Thoracic aorta (tissue), 2 donors: Measurements from ENCODE around the gene VPS50. TPM values are rescaled to one million over a fixed set of nuclear protein-coding genes. Genes with fewer than 3 reads are reported as not detected.

Experiments used
- ATAC-seq: fragments of 150-250 bp; one replicate; pipeline ENCODE4 v1.8.0; 2017; ENCODE audit warnings: low read depth; ENCODE audit not compliant: insufficient number of reproducible peaks, low FRiP score
- DNase-seq: peaks from one replicate; pipeline ENCODE4 v3.0.0-alpha.2; 2020; ENCODE audit warnings: low spot score
- H3K27ac ChIP-seq, 2 donors: fragments of 200-600 bp; sonication (generic); 1 replicate in 1 of 2; 2 replicates in 1 of 2; pipeline ENCODE4 v1.5.1; 2016; ENCODE audit warnings: mild to moderate bottlenecking in 2 of 2, moderate library complexity in 2 of 2
- H3K27me3 ChIP-seq: fragments of 200-600 bp; sonication (generic); replicated peaks from 2 replicates; pipeline ENCODE4 v1.6.0; 2016; ENCODE audit warnings: mild to moderate bottlenecking; ENCODE audit not compliant: insufficient read depth
- H3K36me3 ChIP-seq: fragments of 200-600 bp; sonication (generic); one replicate; pipeline ENCODE4 v1.5.1; 2016
- H3K4me1 ChIP-seq, 2 donors: fragments of 200-600 bp; sonication (generic); 1 replicate in 1 of 2; 2 replicates in 1 of 2; pipeline versions ENCODE4 v1.5.1 to v1.6.0; 2016; ENCODE audit warnings: low read depth in 2 of 2, mild to moderate bottlenecking in 1 of 2; ENCODE audit not compliant: control insufficient read depth in 1 of 2
- H3K4me3 ChIP-seq: fragments of 200-600 bp; sonication (generic); 2 replicates; pipeline ENCODE4 v1.5.1; 2016; ENCODE audit warnings: mild to moderate bottlenecking
- H3K9me3 ChIP-seq: fragments of 200-600 bp; sonication (generic); 2 replicates; pipeline ENCODE4 v1.5.1; 2016
- total RNA-seq, 2 donors: library from RNA; depleted of rRNA; stranded (reverse); fragments of >200 nt; gene quantifications; one replicate each; pipeline versions ENCODE4 v1.1.0 to v1.2.3, GENCODE V29; 2016
- TF ChIP-seq, protein P1 (sequence below): fragments of 200-600 bp; sonication (generic); IDR thresholded peaks from one replicate; pipeline ENCODE4 v1.5.1; 2019; ENCODE audit warnings: antibody characterized with exemption

VPS50 gene, protein sequence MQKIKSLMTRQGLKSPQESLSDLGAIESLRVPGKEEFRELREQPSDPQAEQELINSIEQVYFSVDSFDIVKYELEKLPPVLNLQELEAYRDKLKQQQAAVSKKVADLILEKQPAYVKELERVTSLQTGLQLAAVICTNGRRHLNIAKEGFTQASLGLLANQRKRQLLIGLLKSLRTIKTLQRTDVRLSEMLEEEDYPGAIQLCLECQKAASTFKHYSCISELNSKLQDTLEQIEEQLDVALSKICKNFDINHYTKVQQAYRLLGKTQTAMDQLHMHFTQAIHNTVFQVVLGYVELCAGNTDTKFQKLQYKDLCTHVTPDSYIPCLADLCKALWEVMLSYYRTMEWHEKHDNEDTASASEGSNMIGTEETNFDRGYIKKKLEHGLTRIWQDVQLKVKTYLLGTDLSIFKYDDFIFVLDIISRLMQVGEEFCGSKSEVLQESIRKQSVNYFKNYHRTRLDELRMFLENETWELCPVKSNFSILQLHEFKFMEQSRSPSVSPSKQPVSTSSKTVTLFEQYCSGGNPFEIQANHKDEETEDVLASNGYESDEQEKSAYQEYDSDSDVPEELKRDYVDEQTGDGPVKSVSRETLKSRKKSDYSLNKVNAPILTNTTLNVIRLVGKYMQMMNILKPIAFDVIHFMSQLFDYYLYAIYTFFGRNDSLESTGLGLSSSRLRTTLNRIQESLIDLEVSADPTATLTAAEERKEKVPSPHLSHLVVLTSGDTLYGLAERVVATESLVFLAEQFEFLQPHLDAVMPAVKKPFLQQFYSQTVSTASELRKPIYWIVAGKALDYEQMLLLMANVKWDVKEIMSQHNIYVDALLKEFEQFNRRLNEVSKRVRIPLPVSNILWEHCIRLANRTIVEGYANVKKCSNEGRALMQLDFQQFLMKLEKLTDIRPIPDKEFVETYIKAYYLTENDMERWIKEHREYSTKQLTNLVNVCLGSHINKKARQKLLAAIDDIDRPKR
- total RNA-seq: 10 to 100 TPM; 18.1 to 25.3 TPM

DNA sequence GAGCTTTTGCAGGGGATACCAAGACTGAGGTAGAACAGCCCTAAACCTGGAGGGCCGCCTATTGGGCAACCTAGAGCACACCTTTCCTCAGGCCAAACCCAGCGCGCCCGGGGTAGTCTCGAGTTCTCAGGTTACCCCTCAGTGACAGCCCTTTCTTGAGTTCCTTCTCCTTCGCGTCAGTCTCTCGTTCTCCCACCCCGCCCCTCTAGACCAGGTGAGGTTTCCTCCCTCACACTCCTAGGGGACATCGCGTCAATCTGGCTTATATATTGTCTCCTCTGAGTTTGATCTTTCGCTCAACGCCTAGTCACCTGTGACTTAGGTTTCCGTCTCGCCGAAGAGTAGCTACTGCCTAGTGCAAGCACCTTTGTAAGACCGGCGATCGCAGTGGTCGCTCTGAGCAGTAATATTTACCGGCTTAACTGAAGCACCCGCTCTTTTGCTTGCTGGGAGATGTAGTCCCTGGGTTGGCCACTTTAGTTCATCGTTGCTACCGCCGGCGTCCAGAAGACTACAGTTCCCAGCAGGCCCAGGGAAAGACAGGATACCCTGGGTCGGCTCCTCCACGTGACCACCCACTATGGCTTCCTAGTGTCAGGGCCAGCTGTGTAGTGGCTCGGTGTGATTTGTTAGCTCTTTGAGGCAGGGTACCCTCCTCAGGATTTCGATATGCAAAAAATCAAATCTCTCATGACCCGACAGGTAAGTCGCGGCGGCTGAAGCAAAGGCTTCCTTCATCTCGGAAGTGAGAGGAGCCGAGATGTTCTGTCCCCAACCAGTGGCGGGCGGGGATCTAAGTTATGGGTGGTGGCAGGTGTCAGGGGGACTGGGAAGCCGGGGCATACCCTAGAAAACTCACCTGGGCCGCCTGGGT lies at the start of gene VPS50:
TSS of gene VPS50 (plus strand) at position 568 of the 874 bp plus-strand sequence. CDS start at position 670, 102 bp downstream.
- TF ChIP-seq, protein P1, sequence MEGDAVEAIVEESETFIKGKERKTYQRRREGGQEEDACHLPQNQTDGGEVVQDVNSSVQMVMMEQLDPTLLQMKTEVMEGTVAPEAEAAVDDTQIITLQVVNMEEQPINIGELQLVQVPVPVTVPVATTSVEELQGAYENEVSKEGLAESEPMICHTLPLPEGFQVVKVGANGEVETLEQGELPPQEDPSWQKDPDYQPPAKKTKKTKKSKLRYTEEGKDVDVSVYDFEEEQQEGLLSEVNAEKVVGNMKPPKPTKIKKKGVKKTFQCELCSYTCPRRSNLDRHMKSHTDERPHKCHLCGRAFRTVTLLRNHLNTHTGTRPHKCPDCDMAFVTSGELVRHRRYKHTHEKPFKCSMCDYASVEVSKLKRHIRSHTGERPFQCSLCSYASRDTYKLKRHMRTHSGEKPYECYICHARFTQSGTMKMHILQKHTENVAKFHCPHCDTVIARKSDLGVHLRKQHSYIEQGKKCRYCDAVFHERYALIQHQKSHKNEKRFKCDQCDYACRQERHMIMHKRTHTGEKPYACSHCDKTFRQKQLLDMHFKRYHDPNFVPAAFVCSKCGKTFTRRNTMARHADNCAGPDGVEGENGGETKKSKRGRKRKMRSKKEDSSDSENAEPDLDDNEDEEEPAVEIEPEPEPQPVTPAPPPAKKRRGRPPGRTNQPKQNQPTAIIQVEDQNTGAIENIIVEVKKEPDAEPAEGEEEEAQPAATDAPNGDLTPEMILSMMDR: peak; percentile 38
- Histone ChIP-seq H3K4me3 (peak within 1 kb of the TSS; percentile 84), H3K9me3 (no peaks in the 10 kb centered on the region), H3K27ac (peak within 1 kb of the TSS in 1 of 2 donors; percentile 11), H3K4me1 (peaks cover 8 to 17% of the 10 kb centered on the region in 2 donors), H3K27me3 (no peaks in the 10 kb centered on the region), H3K36me3 (no peaks in the 10 kb centered on the region)
- DNase-seq: peak; percentile 94
- ATAC-seq: peak; percentile 100

DNA sequence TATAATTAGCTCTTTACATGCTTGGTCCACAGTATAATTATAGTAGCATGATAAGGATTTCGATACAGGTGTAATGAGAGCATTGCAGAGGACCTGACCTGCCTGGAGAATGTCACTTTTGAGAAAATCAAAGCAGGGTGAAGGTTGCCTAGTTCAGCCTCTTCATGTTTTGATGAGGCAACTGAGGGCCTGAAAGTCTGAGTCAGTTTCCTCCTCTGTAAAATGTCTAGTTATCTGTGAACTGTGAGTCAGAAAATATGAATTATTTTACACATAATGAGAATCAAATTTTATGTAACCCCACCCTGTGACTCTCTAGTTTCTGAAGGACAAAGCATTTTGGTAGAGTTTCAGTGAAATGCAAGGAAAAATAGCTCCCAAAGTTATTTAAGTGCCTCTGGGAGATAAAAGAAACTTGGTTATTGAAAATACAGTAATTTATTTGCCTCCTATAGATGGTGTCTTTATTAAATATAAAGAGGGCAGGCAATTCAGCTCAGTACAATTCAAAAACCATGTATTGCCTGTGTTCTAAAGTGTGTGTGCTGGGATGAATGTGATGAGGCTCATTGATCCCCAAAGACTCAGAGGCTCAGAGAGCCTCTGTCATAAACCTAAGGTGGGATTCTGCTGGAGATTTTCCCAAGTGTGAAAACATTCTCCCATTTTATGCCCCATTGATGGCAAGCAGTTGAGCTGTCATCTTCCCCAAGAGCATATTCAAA lies 46.7 kb upstream of the VPS50 start:
- H3K36me3 ChIP-seq: no peaks in the 10 kb centered on the region
- DNase-seq (no peak), ATAC-seq (no peak)
- no peaks in the 10 kb centered on the region for H3K4me1 ChIP-seq
- no peak overlapping the region for H3K4me3 ChIP-seq
- H3K27me3 ChIP-seq: no peaks in the 10 kb centered on the region
- no peak overlapping the region for H3K27ac ChIP-seq
- H3K9me3 ChIP-seq: no peaks in the 10 kb centered on the region
- TF ChIP-seq, protein P1: no peak

DNA sequence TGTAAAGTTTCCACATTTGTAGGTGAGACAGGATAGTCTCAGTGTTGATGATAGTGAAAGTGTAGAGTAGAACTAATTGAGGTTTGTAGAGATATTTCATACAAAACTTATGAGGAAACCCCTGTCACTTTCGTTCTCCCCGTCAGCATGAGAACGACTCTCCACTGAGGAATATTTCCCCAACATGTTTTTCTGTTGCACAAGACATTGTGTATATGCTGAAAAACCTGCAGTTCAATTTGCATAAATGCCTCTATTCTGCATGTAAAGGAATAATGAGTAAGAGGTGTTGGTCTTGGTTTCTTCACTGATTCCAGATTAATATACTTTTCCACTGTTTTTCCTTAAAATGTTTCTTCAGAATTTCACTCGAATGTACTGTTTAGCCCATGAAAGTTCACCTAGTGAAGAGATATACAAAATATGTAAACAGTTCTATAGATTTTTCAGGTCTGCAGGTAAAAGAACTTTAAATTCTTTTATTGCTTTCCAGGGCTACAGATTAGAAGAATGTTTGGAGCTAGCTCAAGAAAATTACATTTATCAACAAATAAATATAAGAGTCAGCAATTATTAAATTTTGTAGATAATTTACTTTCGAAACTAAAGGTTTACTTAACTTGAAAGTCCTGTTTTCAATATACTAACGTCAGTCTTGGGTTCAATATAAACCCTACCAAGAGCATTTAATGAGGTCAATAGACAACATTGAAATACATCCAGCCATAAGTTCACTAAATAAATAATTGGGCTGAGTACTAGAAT lies 43.1 kb upstream of the VPS50 start:
- no peak for DNase-seq
- no peaks in the 10 kb centered on the region for H3K36me3 ChIP-seq
- H3K4me1 ChIP-seq: no peaks in the 10 kb centered on the region
- no peaks in the 10 kb centered on the region for H3K27me3 ChIP-seq
- no peak overlapping the region for H3K4me3 ChIP-seq
- H3K9me3 ChIP-seq: no peaks in the 10 kb centered on the region
- TF ChIP-seq, protein P1: no peak
- ATAC-seq: no peak
- H3K27ac ChIP-seq: no peak overlapping the region

DNA sequence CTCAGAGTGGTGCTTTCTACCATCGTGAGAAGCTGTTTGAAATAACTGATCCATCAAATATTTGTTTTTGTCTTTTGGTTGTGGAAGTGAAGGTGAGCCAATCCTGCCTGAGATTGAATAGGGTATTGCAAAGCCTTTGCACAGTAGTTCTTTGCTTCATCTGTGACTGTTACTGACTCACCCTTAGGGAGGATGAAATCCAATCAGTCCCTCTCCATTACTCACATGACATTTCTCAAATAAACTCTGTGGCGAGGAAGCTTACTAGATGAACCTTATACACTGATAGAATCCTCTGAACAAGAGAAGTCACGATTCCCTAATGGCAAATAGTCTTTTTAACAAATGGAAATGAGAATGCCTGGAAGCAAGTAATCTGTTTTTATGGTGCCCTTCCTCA lies 37.8 kb upstream of the VPS50 start:
- Histone ChIP-seq H3K27me3 (no peaks in the 10 kb centered on the region), H3K9me3 (no peaks in the 10 kb centered on the region), H3K27ac (no peak overlapping the region), H3K4me1 (no peaks in the 10 kb centered on the region), H3K4me3 (no peak overlapping the region), H3K36me3 (no peaks in the 10 kb centered on the region)
- ATAC-seq: no peak
- TF ChIP-seq, protein P1: no peak
- no peak for DNase-seq
